MCF 10A (cell line): Measurements from ENCODE around the gene PABPN1L. TPM values are rescaled to one million over a fixed set of nuclear protein-coding genes. Genes with fewer than 3 reads are reported as not detected.

Experiments used
- BruUV-seq: library from RNA; stranded (reverse); fragments of 400-500 nt; replicated peaks from 2 replicates; lab custom pipeline; 2021; lab: Mats Ljungman, UMichigan
- CTCF ChIA-PET: fragments of 300-600 bp; sonication (Branson Sonifier 250); formaldehyde crosslinking; extraction: SDS; loops from one replicate; lab custom pipeline; 2021; ENCODE audit warnings: antibody characterized with exemption, inconsistent platforms; lab: Yijun Ruan, JAX
- POLR2A ChIA-PET: fragments of 300-600, 350-650 bp; sonication (Branson Sonifier 250); formaldehyde crosslinking; extraction: SDS; loops from one replicate; lab custom pipeline; 2020; ENCODE audit warnings: antibody characterized with exemption, inconsistent platforms; lab: Yijun Ruan, JAX
- DNase-seq: peaks from one replicate; pipeline ENCODE4 v3.0.0-alpha.2; 2018; ENCODE audit not compliant: unreplicated experiment
- H3K27ac Mint-ChIP-seq: one replicate; pipeline ENCODE4 v1.8.0; 2022; ENCODE audit warnings: mild to moderate bottlenecking, low read depth, mixed read lengths; ENCODE audit not compliant: unreplicated experiment
- H3K27me3 Mint-ChIP-seq: one replicate; pipeline ENCODE4 v1.8.0; 2022; ENCODE audit warnings: mixed read lengths; ENCODE audit not compliant: insufficient read depth, unreplicated experiment
- H3K36me3 Mint-ChIP-seq: one replicate; pipeline ENCODE4 v1.8.0; 2022; ENCODE audit warnings: mild to moderate bottlenecking, moderate library complexity, mixed read lengths; ENCODE audit not compliant: insufficient read depth, unreplicated experiment
- H3K4me1 Mint-ChIP-seq: one replicate; pipeline ENCODE4 v1.8.0; 2022; ENCODE audit warnings: mixed read lengths; ENCODE audit not compliant: insufficient read depth, unreplicated experiment
- H3K4me3 Mint-ChIP-seq: one replicate; pipeline ENCODE4 v1.8.0; 2022; ENCODE audit warnings: mild to moderate bottlenecking, moderate library complexity, mixed read lengths; ENCODE audit not compliant: unreplicated experiment
- H3K9me3 Mint-ChIP-seq: one replicate; pipeline ENCODE4 v1.8.0; 2022; ENCODE audit warnings: mixed read lengths; ENCODE audit not compliant: unreplicated experiment
- intact Hi-C: fragments of 100-400 bp; cut with micrococcal nuclease; formaldehyde crosslinking; loops from 2 replicates; pipeline ENCODE4 v1.14.1; 2022
- total RNA-seq: library from RNA; stranded (reverse); gene quantifications from 2 replicates; pipeline ENCODE4 v1.2.3, GENCODE V29; 2022
- TF ChIP-seq, protein P1 (sequence below): fragments of 200-600 bp; IDR thresholded peaks from one replicate; pipeline ENCODE4 v1.8.0; 2022; ENCODE audit warnings: antibody characterized with exemption, mild to moderate bottlenecking; ENCODE audit not compliant: unreplicated experiment

PABPN1L gene
- total RNA-seq, 1 experiment from 2014 or later = not detected

DNA sequence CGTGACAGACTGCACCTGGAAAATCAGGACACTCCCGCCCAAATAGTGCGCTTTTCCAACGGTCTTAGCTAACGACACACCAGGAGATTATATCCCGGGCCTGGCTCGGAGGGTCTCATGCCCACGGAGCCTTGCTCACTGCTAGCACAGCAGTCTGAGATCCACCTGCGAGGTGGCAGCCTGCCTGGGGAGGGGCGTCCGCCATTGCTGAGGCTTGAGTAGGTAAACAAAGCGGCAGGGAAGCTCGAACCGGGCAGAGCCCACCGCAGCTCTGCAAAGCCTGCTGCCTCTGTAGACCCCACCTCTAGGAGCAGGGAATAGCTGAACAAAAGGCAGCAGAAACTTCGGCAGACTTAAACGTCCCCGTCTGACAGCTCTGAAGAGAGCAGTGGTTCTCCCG is 14.8 kb downstream of the PABPN1L start:
- intact Hi-C loops = no loop called here
- POLR2A ChIA-PET = no interaction called here
- Mint-ChIP-seq H3K9me3 (no peaks in the 10 kb centered on the region), H3K4me3 (no peak overlapping the region), H3K36me3 (peaks cover 11% of the 10 kb centered on the region), H3K4me1 (peaks cover 9% of the 10 kb centered on the region), H3K27me3 (no peaks in the 10 kb centered on the region), H3K27ac (no peak overlapping the region)
- CTCF ChIA-PET = interaction anchor here (0.6 to 1.2 kb wide), 2 partner anchors 35 to 315 kb away, joined by 3 to 4 read pairs; no protein-coding TSS in a partner anchor
- TF ChIP-seq, protein P1, sequence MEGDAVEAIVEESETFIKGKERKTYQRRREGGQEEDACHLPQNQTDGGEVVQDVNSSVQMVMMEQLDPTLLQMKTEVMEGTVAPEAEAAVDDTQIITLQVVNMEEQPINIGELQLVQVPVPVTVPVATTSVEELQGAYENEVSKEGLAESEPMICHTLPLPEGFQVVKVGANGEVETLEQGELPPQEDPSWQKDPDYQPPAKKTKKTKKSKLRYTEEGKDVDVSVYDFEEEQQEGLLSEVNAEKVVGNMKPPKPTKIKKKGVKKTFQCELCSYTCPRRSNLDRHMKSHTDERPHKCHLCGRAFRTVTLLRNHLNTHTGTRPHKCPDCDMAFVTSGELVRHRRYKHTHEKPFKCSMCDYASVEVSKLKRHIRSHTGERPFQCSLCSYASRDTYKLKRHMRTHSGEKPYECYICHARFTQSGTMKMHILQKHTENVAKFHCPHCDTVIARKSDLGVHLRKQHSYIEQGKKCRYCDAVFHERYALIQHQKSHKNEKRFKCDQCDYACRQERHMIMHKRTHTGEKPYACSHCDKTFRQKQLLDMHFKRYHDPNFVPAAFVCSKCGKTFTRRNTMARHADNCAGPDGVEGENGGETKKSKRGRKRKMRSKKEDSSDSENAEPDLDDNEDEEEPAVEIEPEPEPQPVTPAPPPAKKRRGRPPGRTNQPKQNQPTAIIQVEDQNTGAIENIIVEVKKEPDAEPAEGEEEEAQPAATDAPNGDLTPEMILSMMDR = no peak
- BruUV-seq = no TSS peak
- DNase-seq = no peak

DNA sequence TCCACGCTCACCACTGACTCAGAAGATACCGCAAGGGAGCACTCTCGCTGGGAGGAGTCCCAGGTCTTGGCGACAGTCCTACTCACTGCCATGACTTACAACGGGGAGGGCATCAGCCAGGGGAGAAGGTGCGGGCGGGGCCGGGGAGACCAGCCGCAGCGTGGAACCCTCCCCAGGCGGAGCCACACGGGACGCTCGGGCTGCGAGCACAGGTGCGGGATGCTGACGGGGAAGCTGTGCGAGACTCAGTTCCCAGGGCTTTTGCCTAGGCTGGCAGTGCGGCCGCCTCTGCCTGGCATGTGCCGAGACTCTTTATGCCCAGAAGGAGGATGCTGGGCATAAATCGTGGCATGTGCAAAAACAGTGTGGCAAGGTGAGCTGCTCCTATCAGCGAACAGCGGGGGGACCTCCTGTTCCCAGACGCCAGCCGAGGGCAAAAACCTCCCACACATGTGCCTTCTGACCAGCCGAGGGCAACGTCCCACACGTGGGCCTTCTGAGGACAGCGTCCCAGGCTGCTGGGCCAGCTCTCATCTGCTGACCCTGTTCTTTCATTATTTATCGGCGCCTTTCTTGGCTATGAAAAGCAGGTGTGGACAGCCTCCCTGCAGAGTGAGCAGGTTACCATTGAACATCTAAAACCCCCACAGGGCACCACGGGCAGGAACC is 15.8 kb downstream of the PABPN1L start:
- intact Hi-C loops = no loop called here
- H3K36me3 Mint-ChIP-seq = peaks cover 15% of the 10 kb centered on the region
- H3K9me3 Mint-ChIP-seq = no peaks in the 10 kb centered on the region
- H3K4me3 Mint-ChIP-seq = no peak overlapping the region
- POLR2A ChIA-PET = interaction anchor here (1.1 kb wide), 1 partner anchor 327 kb away, joined by 3 read pairs; no protein-coding TSS in a partner anchor
- no peak for DNase-seq
- CTCF ChIA-PET = interaction anchor here (0.8 kb wide), 1 partner anchor 137 kb away, joined by 3 read pairs; no protein-coding TSS in a partner anchor
- H3K4me1 Mint-ChIP-seq = peaks cover 7% of the 10 kb centered on the region
- H3K27me3 Mint-ChIP-seq = no peaks in the 10 kb centered on the region
- no peak overlapping the region for H3K27ac Mint-ChIP-seq
- TF ChIP-seq, protein P1 = no peak
- BruUV-seq = no TSS peak

DNA sequence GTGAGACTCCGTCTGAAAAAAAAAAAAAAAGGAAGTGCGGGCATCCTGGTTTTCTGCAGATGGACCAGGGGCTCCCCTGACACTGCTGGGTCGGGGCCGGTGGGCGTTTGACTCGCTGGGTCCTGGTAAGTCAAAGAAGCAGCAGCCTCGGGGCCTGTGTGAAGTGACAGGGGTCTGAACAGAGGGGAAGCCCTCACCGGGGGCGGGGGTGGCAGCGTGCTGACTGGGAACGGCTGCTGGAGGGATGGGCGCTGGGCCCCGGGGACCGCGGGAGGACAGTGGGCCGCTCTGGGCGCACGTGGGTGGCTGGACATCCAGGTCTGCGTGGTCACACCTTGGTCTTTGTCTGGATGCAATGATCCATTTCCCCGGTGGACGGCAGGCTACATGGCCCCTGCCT is 17.9 kb downstream of the PABPN1L start:
- Mint-ChIP-seq H3K4me3 (no peak overlapping the region), H3K9me3 (no peaks in the 10 kb centered on the region), H3K27ac (no peak overlapping the region), H3K36me3 (peaks cover 17% of the 10 kb centered on the region), H3K4me1 (no peaks in the 10 kb centered on the region), H3K27me3 (no peaks in the 10 kb centered on the region)
- BruUV-seq = no TSS peak
- POLR2A ChIA-PET = interaction anchor here (1.2 kb wide), 1 partner anchor 37 kb away, joined by 4 read pairs; no protein-coding TSS in a partner anchor
- intact Hi-C loops = no loop called here
- CTCF ChIA-PET = no interaction called here
- TF ChIP-seq, protein P1 = no peak
- DNase-seq = no peak

DNA sequence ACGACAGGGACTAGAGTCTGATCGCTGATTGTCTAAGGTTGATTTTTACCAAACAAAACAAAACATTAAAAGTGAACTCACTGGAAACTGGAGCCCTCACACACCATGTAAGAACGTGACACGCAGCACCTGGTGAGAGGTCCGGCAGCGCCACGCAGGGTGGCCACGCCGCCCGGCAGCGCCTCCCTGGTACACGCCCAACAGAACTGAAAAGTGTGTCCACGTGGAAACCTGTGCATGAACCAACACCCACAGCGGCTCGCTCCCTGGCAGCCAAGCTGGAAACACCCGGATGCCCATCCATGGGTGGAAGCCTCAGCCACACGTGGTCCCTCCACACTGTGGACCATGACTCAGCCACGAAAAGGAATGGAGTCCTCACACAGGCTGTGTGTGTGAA is 18.8 kb downstream of the PABPN1L start:
- no peaks in the 10 kb centered on the region for H3K4me1 Mint-ChIP-seq
- TF ChIP-seq, protein P1 = no peak
- H3K9me3 Mint-ChIP-seq = no peaks in the 10 kb centered on the region
- no peak overlapping the region for H3K27ac Mint-ChIP-seq
- intact Hi-C loops = no loop called here
- H3K27me3 Mint-ChIP-seq = no peaks in the 10 kb centered on the region
- no TSS peak for BruUV-seq
- H3K4me3 Mint-ChIP-seq = no peak overlapping the region
- peaks cover 11% of the 10 kb centered on the region for H3K36me3 Mint-ChIP-seq
- DNase-seq = no peak
- ChIA-PET CTCF (no interaction called here), POLR2A (no interaction called here)
